ENCODE measurements around the gene C5orf58.

Gene C5orf58

GRCh38 chr5:170267431-170268152, 34.8 kb downstream of the C5orf58 start:
- no peaks in the 10 kb centered on the region for H4K20me1 ChIP-seq (ENCODE audit: insufficient read depth, low read length)
- peaks cover 92% of the 10 kb centered on the region for H3K36me3 ChIP-seq (ENCODE audit: insufficient read depth, low read length)
- no peak overlapping the region for H3K4me2 ChIP-seq (ENCODE audit: insufficient read depth, low read length)

GRCh38 chr5:170268153-170268689, 35.4 kb downstream of the C5orf58 start:
- no peak overlapping the region for H3K4me3 ChIP-seq (ENCODE audit: low read depth in 1 of 2, low read length in 2 of 2)
- H3K79me2 ChIP-seq (ENCODE audit: insufficient read depth, low read length): no peaks in the 10 kb centered on the region
- ATAC-seq (ENCODE audit: insufficient read depth, low read depth): no peak
- H3K27me3 ChIP-seq (ENCODE audit: insufficient read depth, low read length, poor library complexity): no peaks in the 10 kb centered on the region
- TF ChIP-seq CTCF (IDR thresholded peaks at IDR 0.05; ENCODE audit: borderline replicate concordance, extremely low read depth, low read length, poor library complexity, severe bottlenecking) (no peak), EZH2 (IDR thresholded peaks at IDR 0.05; ENCODE audit: borderline replicate concordance, low read depth, low read length, severe bottlenecking) (no peak)
- no peaks in the 10 kb centered on the region for H3K4me1 ChIP-seq (ENCODE audit: insufficient read depth, low read length)
- no peaks in the 10 kb centered on the region for H4K20me1 ChIP-seq (ENCODE audit: insufficient read depth, low read length)
- no peak for DNase-seq
- H3K4me2 ChIP-seq (ENCODE audit: insufficient read depth, low read length): no peak overlapping the region
- H3K36me3 ChIP-seq (ENCODE audit: insufficient read depth, low read length): peaks cover 92% of the 10 kb centered on the region
- H3K27ac ChIP-seq (ENCODE audit: low read length): peak overlapping the region; percentile 11; the same call in 1 of the 2 replicates
- H3K9me3 ChIP-seq (ENCODE audit: insufficient read depth, low read length, severe bottlenecking): no peaks in the 10 kb centered on the region
- no peak overlapping the region for H2AFZ ChIP-seq (ENCODE audit: low read depth, low read length)
- no peak overlapping the region for H3K9ac ChIP-seq (ENCODE audit: low read depth, low read length)

More at GRCh38 chr5:170267431-170268152, 34.8 kb downstream of the C5orf58 start:
- Histone ChIP-seq H3K9ac (ENCODE audit: low read depth, low read length) (no peak overlapping the region), H2AFZ (ENCODE audit: low read depth, low read length) (no peak overlapping the region), H3K27me3 (ENCODE audit: insufficient read depth, low read length, poor library complexity) (no peaks in the 10 kb centered on the region), H3K4me3 (ENCODE audit: low read depth in 1 of 2, low read length in 2 of 2) (no peak overlapping the region), H3K27ac (ENCODE audit: low read length) (peak overlapping the region; percentile 25), H3K4me1 (ENCODE audit: insufficient read depth, low read length) (no peaks in the 10 kb centered on the region), H3K79me2 (ENCODE audit: insufficient read depth, low read length) (no peaks in the 10 kb centered on the region), H3K9me3 (ENCODE audit: insufficient read depth, low read length, severe bottlenecking) (no peaks in the 10 kb centered on the region)
- DNase-seq (peak; percentile 71), ATAC-seq (ENCODE audit: insufficient read depth, low read depth) (peak; percentile 81)
- TF ChIP-seq CTCF (IDR thresholded peaks at IDR 0.05; ENCODE audit: borderline replicate concordance, extremely low read depth, low read length, poor library complexity, severe bottlenecking) (peak; percentile 81), EZH2 (IDR thresholded peaks at IDR 0.05; ENCODE audit: borderline replicate concordance, low read depth, low read length, severe bottlenecking) (no peak)

GRCh38 chr5:170268884-170269283, 36.1 kb downstream of the C5orf58 start:
- H3K4me2 ChIP-seq (ENCODE audit: insufficient read depth, low read length): no peak overlapping the region
- H3K79me2 ChIP-seq (ENCODE audit: insufficient read depth, low read length): no peaks in the 10 kb centered on the region
- no peak overlapping the region for H3K4me3 ChIP-seq (ENCODE audit: low read depth in 1 of 2, low read length in 2 of 2)
- H3K9me3 ChIP-seq (ENCODE audit: insufficient read depth, low read length, severe bottlenecking): no peaks in the 10 kb centered on the region
- no peak overlapping the region for H2AFZ ChIP-seq (ENCODE audit: low read depth, low read length)
- H3K4me1 ChIP-seq (ENCODE audit: insufficient read depth, low read length): no peaks in the 10 kb centered on the region
- ATAC-seq (ENCODE audit: insufficient read depth, low read depth): no peak
- H3K27me3 ChIP-seq (ENCODE audit: insufficient read depth, low read length, poor library complexity): no peaks in the 10 kb centered on the region
- H3K36me3 ChIP-seq (ENCODE audit: insufficient read depth, low read length): peaks cover 92% of the 10 kb centered on the region
- no peak for DNase-seq
- TF ChIP-seq EZH2 (IDR thresholded peaks at IDR 0.05; ENCODE audit: borderline replicate concordance, low read depth, low read length, severe bottlenecking): no peak
- no peak for TF ChIP-seq CTCF (IDR thresholded peaks at IDR 0.05; ENCODE audit: borderline replicate concordance, extremely low read depth, low read length, poor library complexity, severe bottlenecking)
- H3K9ac ChIP-seq (ENCODE audit: low read depth, low read length): no peak overlapping the region
- peak overlapping the region; percentile 11 for H3K27ac ChIP-seq (ENCODE audit: low read length)
- H4K20me1 ChIP-seq (ENCODE audit: insufficient read depth, low read length): no peaks in the 10 kb centered on the region
